Left ventricle myocardium superior (tissue), 1 donor: ENCODE data around the gene TEX51. TPM values are rescaled to one million over a fixed set of nuclear protein-coding genes. Genes with fewer than 3 reads are reported as not detected.

Experiments used
- ATAC-seq: fragments of 200-7000 bp; cut with Tn5 transposase; one replicate; pipeline ENCODE4 v1.9.1; 2020; ENCODE audit warnings: mild to moderate bottlenecking, moderate library complexity
- DNase-seq: peaks from one replicate; pipeline ENCODE4 v3.0.0-alpha.2; 2020
- intact Hi-C: fragments of 100-400 bp; cut with micrococcal nuclease; formaldehyde crosslinking; loops from one replicate; pipeline ENCODE4 v1.11.0; 2022
- total RNA-seq: library from RNA; stranded (reverse); fragmentation: NEBNext Ultra II Directional; extraction: Animal tissue kit (Norgen Biotek cat#: 25700); gene quantifications from one replicate; pipeline ENCODE4 v1.2.1, GENCODE V29; 2021
- donor health status: DM: no; HTN: yes; CAD: no; lungs with severe emphysema.

The TEX51 gene
- total RNA-seq, 1 donor from 2014 or later: not detected

DNA sequence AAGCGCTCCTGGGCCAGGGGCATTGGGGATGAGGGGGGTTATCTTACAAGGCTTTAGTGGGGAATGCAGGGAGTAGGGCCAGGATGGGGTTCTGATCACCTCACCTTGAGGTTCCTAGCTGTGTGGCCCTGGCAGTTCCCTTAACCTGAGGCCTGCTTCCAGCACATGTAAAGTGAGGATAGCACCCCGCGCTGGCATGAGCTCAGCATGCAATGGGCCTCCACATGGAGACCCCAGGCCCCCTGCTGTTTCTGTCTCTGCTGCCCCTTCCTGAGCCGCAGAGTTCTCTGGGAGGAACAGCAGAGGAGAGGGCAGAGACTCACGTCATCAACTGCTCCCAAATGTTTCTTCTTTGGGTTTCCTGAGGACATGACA, 8.6 kb upstream of the TEX51 start:
- no peak for DNase-seq
- intact Hi-C loops: no loop called here
- ATAC-seq: no peak

DNA sequence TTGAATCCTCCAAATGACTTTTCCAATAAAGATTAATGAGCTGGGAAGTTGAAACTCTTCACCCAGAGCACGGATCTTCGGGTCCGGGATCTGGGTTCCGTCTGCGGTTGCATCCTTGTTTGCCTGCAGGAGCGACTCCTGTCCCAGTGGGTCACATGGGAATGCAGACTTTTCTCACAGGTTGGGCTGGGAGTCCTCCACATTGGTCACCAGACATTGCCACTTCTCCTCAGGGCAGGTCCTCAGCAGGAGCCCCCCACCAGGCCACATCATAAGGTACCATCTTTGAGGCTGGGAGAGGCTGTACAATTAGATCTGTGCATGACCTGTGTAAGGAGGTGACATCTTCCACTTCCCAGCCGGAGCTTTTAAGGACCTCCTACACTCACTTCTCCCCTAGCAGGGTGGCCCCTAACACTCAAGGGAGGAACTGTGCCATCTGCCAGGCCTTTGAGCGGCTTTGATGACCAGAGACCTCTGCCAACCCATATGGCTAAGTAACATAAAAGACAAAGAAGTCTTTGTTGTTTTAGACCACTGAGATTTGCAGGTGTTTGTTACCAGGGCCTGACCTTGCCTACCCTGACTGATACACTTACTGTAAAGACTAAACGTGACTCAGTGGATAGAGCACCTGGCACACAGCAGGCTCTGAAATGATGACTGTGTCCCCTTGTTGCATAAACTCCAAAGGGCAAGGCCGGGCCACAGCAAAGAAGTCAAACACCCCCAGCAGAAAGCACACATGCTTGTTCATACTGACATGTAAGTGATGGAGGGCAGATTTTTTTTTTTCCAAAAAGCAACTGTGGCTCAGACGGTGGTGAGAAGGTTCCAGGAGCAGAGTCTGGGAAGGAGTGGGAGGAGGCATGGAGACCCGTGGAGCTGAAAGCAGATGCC, 7.9 kb upstream of the TEX51 start:
- no peak for DNase-seq
- no peak for ATAC-seq
- intact Hi-C loops: no loop called here

DNA sequence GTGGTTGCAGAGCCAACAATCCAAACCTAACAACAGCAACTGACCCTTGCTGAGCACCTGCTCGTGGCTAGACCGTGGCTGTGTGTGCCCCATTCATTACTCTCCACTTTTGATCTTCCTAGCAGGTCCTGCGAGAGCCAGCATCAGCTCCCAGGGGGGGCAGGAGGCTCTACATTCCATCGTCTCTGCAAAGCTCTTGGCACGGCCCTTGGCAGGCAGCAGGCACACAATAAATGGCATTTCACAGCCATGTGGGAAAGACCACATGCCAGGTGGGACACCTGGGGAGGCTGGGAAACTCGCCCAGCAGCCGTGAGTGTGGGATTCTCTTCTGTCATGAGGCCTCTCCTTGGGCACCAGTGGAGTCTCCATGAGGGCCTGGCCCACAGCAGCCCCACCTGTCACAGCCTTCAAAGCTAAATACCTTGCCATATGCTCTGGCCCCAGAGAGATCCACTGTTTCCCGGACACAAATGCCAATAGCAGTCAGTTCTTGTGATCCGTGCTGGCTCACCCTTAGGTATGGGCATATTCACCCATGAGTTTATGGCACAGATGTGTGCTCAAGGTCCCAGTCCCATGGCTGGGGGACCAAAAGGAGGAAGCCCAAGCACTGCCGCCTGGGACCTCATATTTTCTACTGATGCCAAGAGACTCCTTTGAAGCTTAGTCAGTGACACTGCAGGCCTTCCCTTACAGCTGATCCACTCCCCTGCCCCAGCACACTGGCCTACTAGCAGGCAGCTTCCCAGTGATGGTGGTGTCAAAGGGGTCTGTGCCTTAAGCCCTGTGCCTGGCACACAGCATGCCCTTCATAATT, 6.8 kb upstream of the TEX51 start:
- intact Hi-C loops: no loop called here
- no peak for DNase-seq
- no peak for ATAC-seq

DNA sequence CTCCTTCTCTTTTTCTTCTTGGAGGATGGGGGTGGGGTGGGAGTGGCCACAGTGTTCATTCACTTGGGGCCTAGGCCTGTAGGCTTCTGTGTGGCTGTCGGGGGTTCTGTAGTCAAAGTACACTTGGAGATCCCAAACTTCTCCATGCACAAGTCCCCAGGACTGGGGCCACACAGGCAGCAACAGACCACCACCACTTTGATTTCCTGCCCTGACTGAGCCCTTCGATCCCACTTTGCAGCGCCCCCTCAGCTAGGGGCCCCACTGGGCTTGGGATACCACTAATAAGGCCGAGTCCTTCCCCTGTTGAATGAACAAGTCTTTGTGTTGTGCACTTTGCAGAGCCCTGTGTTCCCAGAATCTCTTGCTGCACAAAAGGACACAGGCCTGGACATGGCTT, 5.5 kb upstream of the TEX51 start:
- intact Hi-C loops: no loop called here
- DNase-seq (no peak), ATAC-seq (no peak)

DNA sequence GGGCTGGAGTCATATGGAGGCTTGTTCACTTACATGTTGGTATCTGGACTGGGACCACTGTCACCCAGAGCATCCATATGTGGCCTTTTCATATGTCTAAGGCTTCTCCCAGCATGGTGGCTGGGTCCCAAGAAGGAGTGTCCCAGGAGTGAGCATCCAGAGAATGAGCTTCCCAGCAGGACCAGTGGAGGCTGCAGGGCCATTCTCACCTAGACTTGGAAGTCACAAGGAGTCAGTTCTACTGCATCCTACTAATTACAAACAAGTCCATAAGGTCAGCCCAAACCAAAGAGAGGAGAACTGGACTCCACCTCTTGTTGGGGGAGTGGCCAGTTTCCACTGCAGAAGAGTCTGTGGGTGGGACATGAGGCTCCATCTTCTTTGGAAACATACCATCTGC, 5.1 kb upstream of the TEX51 start:
- intact Hi-C loops: no loop called here
- ATAC-seq (no peak), DNase-seq (no peak)

DNA sequence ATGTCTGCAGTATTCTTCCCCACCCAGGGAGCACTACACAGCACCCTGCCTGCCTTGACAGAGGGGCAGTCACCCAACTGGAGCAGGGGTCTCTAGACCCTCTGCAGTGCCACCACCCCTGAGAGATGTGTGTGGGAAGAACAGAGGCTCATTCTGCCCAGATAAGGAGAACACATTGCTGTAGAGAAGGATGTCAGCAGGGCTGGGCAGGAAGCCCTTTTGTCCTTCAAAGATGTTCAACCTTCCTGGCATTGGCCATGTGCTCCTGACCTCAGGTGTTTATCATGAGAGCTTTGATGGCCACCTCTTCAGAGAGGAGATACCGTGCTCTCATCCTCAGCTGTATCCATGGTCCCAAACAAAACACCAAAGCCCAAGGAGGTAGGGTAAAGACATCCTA, 4.6 kb upstream of the TEX51 start:
- intact Hi-C loops: no loop called here
- no peak for ATAC-seq
- no peak for DNase-seq

DNA sequence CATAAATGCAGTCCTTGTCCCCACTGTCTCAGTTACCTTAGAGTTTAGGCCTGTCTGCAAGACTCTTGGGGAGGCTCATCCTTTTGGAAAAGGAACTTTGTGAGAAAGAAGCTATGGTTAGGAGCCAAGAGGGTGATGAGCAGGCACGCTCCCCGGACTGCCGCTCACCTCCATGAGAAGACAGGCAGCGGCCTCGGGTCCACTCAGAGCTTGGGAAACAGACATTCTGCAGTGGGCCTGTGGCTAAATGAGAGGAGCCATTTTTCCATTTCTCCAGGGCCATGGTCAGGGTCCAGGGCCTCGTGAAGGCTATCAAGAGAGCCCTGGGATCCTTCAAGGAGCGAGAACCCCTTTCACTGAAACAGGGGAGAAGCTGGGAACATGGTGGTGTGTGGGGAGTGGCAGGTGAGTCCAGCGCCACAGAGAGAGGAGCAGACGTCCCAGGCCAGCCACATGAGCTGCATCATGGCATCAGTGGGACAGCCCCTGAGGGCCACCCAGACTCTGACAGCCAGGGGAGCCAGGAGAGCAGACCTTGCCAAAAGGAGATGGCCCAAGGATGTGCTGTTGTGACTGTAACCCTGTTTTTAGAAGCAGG, 4.0 kb upstream of the TEX51 start:
- intact Hi-C loops: no loop called here
- ATAC-seq (no peak), DNase-seq (no peak)

DNA sequence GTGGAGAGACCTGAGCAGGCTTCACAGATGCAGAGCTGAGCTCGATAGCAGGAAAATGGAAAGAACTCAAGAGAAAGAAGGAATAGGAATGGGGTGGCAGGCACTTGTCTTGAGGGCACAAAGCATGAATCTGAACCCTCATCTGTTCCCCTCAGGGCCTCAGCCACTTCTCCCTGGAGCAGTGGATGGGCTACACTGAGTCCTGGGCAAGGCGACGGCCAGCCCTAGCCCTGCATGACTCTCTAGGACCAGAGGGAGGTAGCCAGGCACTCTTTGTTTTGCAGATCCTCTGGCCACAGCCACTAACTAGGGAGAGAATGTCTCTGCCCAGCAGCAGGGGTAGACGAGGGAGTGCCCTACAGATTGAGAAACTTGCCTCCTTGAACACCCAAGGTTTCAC, 3.4 kb upstream of the TEX51 start:
- ATAC-seq (no peak), DNase-seq (no peak)
- intact Hi-C loops: no loop called here

DNA sequence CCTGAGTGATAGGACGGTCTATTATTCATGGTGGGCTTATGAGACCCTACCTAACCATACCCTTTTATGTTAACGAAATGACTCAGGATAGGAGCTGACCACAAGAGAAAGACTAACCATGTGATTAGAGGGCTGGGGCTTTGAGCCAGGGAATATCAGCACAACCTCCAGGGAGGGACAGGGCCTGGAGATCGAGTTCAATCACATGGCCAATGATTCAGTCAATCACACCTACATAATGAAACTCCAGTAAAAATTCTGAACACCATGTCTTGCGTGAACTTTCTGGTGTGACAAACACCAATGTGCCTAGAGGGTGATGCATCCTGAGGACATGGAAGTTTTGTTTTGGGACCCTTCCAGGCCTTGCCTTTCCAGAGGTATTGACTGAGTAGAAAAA, 2.2 kb upstream of the TEX51 start:
- ATAC-seq (no peak), DNase-seq (no peak)
- intact Hi-C loops: no loop called here

DNA sequence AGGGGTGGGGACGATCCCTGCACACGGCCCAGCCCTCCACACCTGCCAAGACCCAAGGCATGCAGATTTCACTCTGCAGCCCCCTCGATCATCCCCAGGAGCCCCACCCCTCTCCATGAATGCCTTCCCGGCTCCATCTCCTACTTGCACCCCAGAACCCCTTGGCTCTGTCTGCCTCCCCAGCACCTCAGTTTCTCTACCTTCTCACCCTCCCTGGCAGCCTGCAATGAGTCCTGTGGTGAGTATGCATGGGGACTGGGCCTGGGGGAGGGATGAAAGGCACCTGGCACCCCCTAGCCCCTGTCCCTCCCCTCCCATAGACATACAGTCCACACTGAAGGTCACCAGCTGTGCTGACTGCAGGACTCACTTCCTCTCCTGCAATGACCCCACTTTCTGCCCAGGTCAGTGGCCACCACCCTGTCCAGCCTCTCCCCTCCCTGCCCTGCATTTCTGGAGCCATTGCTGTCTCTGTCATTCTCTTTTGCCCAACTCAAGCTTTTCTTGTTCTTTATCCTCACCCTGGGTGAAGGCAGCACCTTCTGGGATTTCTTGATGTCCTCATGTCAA, 1.0 kb downstream of the TEX51 start:
- no peak for ATAC-seq
- intact Hi-C loops: no loop called here
- no peak for DNase-seq

DNA sequence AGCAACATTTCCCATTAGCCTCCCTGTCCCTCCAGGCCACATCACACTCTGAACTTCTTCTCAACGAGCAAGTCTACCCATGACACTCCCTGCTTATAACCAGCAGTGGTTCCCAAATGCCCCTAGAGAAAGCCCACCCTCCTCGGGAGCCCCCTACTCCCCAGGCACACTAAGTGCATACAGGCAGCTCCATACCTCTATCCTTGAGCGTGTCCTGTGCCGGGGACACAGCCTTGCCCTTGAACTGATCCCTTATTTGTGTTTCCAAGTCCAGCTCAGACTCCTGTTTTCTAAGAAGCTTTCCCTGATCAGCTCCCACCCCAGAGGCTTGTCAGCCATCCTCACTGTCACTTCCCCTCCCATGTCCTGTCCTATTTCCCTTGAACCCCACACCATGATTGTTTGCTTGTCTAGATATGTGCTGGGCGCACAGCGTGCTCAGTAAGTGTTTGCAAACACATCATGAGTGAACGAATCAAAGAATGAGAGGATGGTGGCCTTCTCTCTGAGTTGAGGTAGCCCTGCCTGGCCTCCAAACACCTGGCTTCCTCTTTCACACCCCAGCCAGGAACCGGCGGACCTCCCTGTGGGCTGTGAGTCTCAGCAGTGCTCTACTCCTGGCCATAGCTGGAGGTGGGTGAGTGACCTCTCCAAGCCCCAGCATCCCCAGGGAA, 2.1 kb downstream of the TEX51 start:
- ATAC-seq (no peak), DNase-seq (no peak)
- intact Hi-C loops: no loop called here

DNA sequence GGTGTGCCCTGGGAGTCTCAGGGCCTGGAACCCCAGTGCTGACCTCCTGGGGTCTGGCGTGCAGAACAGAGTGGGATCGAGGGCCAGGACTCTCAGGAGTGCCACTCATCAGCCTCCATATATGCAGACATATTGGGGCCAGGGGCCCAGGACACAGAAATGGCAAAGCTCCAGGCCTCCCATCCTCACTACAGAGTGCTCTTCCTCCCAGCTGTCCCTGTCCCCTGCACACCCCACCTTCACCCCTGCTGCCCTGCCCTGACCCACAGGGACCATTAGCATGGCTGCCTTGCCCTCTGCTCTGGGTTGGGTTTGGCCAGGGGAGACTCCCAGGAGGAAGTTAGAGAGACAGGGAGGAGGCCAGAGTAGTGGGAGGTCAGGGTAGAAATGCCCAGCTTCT, 2.8 kb downstream of the TEX51 start:
- no peak for ATAC-seq
- intact Hi-C loops: no loop called here
- no peak for DNase-seq

DNA sequence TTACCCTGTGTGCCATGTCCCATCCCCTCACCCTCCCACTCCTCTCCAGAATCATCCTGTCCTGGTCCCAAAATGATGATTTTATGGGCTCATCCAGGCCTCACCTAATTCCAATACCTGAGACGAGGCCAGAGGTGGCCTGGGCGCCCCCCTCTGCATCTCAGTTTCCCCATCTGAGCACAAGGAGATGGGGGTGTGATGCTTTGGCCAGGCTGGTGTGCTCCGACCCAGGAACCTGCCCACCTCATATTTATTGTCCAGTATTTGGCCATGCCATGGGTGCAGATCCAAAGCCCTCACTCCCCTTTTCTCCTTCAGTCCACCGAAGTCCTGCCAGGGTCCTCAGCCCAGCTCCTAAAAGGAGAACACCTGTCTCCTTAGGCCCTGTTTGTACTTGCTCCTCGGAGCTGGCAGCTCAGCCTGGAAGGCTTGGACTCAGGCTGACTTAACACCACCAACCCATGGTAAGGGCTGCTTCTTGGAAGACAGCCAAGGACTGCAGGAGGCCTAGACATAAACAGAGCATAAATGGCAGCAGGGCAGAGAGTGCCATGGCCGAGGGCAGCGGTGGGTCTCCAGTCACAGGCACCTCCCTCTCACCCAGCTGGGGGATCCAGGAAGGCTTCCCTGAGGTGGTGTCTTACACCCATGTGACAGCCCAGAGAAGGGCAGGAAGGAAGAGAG, 3.6 kb downstream of the TEX51 start:
- DNase-seq: no peak
- ATAC-seq: no peak
- intact Hi-C loops: no loop called here

DNA sequence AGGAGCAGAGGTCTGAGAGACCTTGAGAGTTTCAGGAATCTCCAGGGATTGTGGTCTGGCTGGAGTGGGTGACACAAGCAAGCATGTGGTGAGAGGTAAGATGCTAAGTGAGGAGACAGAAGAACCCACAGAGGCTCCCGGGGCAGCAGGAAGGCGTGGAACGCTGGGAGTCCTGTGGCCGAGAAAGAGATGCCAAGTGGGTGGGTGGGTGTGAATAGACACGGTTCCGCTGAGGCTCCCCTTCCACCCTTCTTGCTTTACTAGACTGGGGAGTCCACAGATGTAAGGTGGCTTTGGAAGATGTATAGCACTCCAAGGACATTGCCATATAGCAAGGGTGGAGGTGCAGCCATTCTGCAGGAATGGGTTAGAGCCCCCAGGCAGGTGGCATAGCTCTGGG, 4.2 kb downstream of the TEX51 start:
- DNase-seq (no peak), ATAC-seq (no peak)
- intact Hi-C loops: no loop called here

DNA sequence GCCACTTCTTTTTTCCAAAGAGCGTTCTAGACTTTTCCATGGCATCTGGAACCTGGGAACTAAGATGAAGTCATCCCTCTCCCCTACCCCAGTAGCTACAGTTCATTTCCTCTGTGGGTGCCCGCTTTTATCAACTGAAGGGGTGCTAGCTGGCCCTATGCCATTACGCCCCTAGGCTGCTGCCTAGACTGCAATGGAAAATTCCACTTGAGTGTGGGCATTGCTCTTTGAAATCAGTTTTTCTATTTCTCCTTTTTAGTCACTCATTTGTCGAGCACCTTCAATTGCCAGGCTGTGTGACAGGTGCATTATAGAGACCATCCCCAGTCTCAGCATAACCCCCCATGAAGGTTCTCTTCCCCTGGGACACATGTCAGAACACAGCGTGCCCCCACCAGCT, 7.3 kb downstream of the TEX51 start:
- DNase-seq: no peak
- intact Hi-C loops: no loop called here
- no peak for ATAC-seq

DNA sequence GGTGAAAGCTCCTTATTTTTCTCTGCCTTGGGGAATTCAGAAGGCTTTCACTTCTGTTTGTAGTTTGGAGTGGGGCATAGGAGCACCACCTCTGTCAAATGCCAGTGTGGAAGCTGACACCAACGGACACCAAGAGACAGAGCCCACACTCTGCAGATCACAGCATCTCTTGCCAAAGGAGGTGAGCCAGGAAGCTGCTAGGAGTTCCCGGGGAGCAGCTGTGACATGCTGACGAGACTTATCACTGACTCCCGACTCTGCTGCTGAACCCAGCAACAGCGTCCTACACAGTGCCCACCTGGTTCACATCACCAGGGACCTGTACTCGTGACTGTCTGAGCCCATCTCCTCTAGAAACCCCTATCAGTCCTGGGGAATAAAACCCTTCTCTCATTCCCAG, 8.1 kb downstream of the TEX51 start:
- no peak for DNase-seq
- intact Hi-C loops: no loop called here
- no peak for ATAC-seq

DNA sequence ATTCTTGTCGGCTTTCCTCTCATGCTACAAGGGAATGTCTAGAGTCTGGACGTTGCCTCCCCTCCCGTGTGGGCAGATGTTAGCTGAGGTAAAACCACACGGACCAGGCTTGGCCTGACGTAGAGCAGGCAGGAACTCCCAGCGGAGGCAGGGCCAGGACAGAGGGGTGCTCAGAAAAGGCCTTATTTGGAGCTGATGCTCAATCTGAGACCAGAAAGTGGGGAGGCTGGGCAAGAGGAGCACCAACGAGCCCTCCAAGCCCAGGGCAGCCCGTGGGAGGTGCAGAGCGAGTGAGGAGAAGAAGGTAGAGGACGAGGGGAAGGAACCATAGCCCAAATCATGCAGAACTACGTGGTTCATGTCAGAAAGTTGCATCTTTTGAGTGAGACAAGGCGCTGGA, 9.0 kb downstream of the TEX51 start:
- DNase-seq (no peak), ATAC-seq (no peak)
- intact Hi-C loops: no loop called here

DNA sequence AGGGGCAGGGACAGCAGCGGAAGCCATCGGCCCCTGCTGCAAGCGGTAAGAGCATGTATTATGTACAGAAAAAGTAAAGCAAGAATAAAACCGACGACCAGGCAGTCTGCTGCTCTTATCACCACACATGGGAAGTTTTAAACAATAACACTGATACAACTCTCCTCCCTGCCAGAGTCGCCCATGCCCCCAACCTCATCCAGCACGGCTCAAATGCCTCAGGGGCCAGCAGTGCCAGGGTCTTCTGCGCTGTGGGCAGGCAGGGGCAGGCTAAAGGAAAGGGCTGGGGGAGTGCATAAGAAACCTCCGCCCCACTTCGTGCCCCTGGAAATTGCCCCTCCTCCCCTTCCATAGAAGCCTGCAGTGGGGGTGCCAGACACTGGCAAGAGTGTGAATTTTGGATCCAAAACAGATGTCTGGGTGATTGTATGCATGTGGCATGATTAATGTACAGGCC, 10.1 kb downstream of the TEX51 start:
- no peak for ATAC-seq
- intact Hi-C loops: no loop called here
- no peak for DNase-seq

DNA sequence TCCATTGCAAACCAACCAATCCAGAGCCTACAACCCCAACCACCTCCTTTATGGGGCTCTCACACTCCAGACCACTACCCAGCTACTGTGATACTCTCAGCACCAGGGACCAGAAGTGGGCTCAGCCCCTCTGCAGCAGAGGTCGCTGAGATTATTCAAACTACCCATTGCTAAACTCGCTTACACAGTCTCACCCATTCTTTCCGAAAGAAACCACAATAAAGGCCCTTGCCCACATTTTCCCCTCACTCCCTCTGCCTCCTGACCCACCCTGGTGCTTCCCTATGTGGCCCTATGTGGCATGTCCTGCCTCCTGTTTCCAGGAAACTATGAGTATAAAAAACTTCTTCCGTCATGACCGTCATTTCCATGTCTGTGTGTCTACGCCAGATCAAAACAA, 10.7 kb downstream of the TEX51 start:
- ATAC-seq: no peak
- intact Hi-C loops: no loop called here
- DNase-seq: no peak
